ENCODE measurements around the gene NBEAL1. TPM values are rescaled to one million over a fixed set of nuclear protein-coding genes. Genes with fewer than 3 reads are reported as not detected.
"Not testable (repeated sequence)": the region's sequence is repeated elsewhere in the genome, so short reads cannot be mapped to it uniquely, and the experiment has no call there.

The NBEAL1 gene
- total RNA-seq, 2 donors from 2014 or later, result 12.9 to 16.0 TPM

- no peaks in the 10 kb centered on the region for H3K36me3 Mint-ChIP-seq (ENCODE audit: insufficient read depth in 2 of 2)
- peak; percentile 26 to 28 for DNase-seq
These were observed 210.9 kb downstream of the NBEAL1 start for GRCh38 chr2:203225423-203226039.

GRCh38 chr2:203229674-203230073 is 215.0 kb downstream of the NBEAL1 start:
- ATAC-seq (replicated peaks in 1 of 2); H3K27me3 Mint-ChIP-seq (ENCODE audit: low read depth): not testable (repeated sequence)

More at GRCh38 chr2:203225423-203226039, 210.9 kb downstream of the NBEAL1 start:
- no peak overlapping the region for H3K27ac Mint-ChIP-seq
- H3K27me3 Mint-ChIP-seq (ENCODE audit: low read depth), result no peaks in the 10 kb centered on the region
- H3K4me3 Mint-ChIP-seq, result no peak overlapping the region
- ATAC-seq (replicated peaks in 1 of 2), result peak; percentile 51 to 57
- H3K9me3 Mint-ChIP-seq, result no peaks in the 10 kb centered on the region
- H3K4me1 Mint-ChIP-seq (ENCODE audit: low read depth), result no peaks in the 10 kb centered on the region

GRCh38 chr2:203237346-203238238 is 222.9 kb downstream of the NBEAL1 start:
- no peak for ATAC-seq (replicated peaks in 1 of 2)

More at GRCh38 chr2:203229674-203230073, 215.0 kb downstream of the NBEAL1 start:
- not testable (repeated sequence) for H3K4me1 Mint-ChIP-seq (ENCODE audit: low read depth); H3K27ac Mint-ChIP-seq; H3K9me3 Mint-ChIP-seq; DNase-seq; H3K4me3 Mint-ChIP-seq; H3K36me3 Mint-ChIP-seq (ENCODE audit: insufficient read depth in 2 of 2)

GRCh38 chr2:203238292-203238703 is 223.6 kb downstream of the NBEAL1 start:
- peak overlapping the region; percentile 98 for H3K27ac Mint-ChIP-seq
- H3K9me3 Mint-ChIP-seq, result no peaks in the 10 kb centered on the region
- H3K36me3 Mint-ChIP-seq (ENCODE audit: insufficient read depth in 2 of 2), result peaks cover 10 to 22% of the 10 kb centered on the region in 2 donors
- DNase-seq (no peak), ATAC-seq (replicated peaks in 1 of 2) (peak; percentile 0 to 1)
- H3K4me3 Mint-ChIP-seq, result peak overlapping the region; percentile 98 to 99
- H3K4me1 Mint-ChIP-seq (ENCODE audit: low read depth), result peaks cover 43% of the 10 kb centered on the region
- H3K27me3 Mint-ChIP-seq (ENCODE audit: low read depth), result no peaks in the 10 kb centered on the region

More at GRCh38 chr2:203237346-203238238, 222.9 kb downstream of the NBEAL1 start:
- Mint-ChIP-seq H3K27me3 (ENCODE audit: low read depth) (no peaks in the 10 kb centered on the region), H3K36me3 (ENCODE audit: insufficient read depth in 2 of 2) (peaks cover 6 to 19% of the 10 kb centered on the region in 2 donors), H3K4me1 (ENCODE audit: low read depth) (peaks cover 36% of the 10 kb centered on the region), H3K4me3 (peak overlapping the region; percentile 98 to 99), H3K27ac (peak overlapping the region; percentile 47), H3K9me3 (no peaks in the 10 kb centered on the region)
- DNase-seq, result no peak

- Mint-ChIP-seq H3K9me3 (no peaks in the 10 kb centered on the region), H3K27ac (peak within 1 kb of the TSS; percentile 98)
These were observed 224.2 kb downstream of the NBEAL1 start, which contains the start of gene CYP20A1 for GRCh38 chr2:203238704-203239526. TSS of gene CYP20A1 (plus strand) at chr2:203239018. CDS start at chr2:203239063, 45 bp downstream.

GRCh38 chr2:203240491-203240890 is 225.8 kb downstream of the NBEAL1 start:
- Mint-ChIP-seq H3K4me1 (ENCODE audit: low read depth) (peaks cover 49% of the 10 kb centered on the region), H3K27ac (peak overlapping the region; percentile 98), H3K4me3 (peak overlapping the region; percentile 98 to 99), H3K36me3 (ENCODE audit: insufficient read depth in 2 of 2) (peaks cover 15 to 27% of the 10 kb centered on the region in 2 donors), H3K9me3 (no peaks in the 10 kb centered on the region), H3K27me3 (ENCODE audit: low read depth) (no peaks in the 10 kb centered on the region)
- no peak for DNase-seq
- no peak for ATAC-seq (replicated peaks in 1 of 2)

More at GRCh38 chr2:203238704-203239526, 224.2 kb downstream of the NBEAL1 start, which contains the start of gene CYP20A1:
- H3K4me1 Mint-ChIP-seq (ENCODE audit: low read depth), result peaks cover 44% of the 10 kb centered on the region
- ATAC-seq (replicated peaks in 1 of 2) (peak; percentile 87), DNase-seq (peak; percentile 99 to 100)
- H3K4me3 Mint-ChIP-seq, result peak within 1 kb of the TSS; percentile 98 to 99
- H3K27me3 Mint-ChIP-seq (ENCODE audit: low read depth), result no peaks in the 10 kb centered on the region
- peaks cover 12 to 23% of the 10 kb centered on the region in 2 donors for H3K36me3 Mint-ChIP-seq (ENCODE audit: insufficient read depth in 2 of 2)

- Mint-ChIP-seq H3K4me3 (no peak overlapping the region), H3K27ac (peak overlapping the region; percentile 11), H3K4me1 (ENCODE audit: low read depth) (peaks cover 49% of the 10 kb centered on the region), H3K9me3 (no peaks in the 10 kb centered on the region), H3K27me3 (ENCODE audit: low read depth) (no peaks in the 10 kb centered on the region), H3K36me3 (ENCODE audit: insufficient read depth in 2 of 2) (peaks cover 15 to 33% of the 10 kb centered on the region in 2 donors)
- no peak for DNase-seq
- ATAC-seq (replicated peaks in 1 of 2), result no peak
These were observed 227.8 kb downstream of the NBEAL1 start for GRCh38 chr2:203242518-203242917.

- peaks cover 21% of the 10 kb centered on the region for H3K4me1 Mint-ChIP-seq (ENCODE audit: low read depth)
- H3K36me3 Mint-ChIP-seq (ENCODE audit: insufficient read depth in 2 of 2), result peaks cover 12 to 16% of the 10 kb centered on the region in 2 donors
- ATAC-seq (replicated peaks in 1 of 2) (no peak), DNase-seq (no peak)
- H3K27ac Mint-ChIP-seq, result no peak overlapping the region
- no peaks in the 10 kb centered on the region for H3K9me3 Mint-ChIP-seq
- no peaks in the 10 kb centered on the region for H3K27me3 Mint-ChIP-seq (ENCODE audit: low read depth)
- H3K4me3 Mint-ChIP-seq, result no peak overlapping the region
These were observed 232.0 kb downstream of the NBEAL1 start for GRCh38 chr2:203246646-203247045.

- Mint-ChIP-seq H3K36me3 (ENCODE audit: insufficient read depth in 2 of 2) (peaks cover 11 to 14% of the 10 kb centered on the region in 2 donors), H3K4me3 (no peak overlapping the region), H3K9me3 (no peaks in the 10 kb centered on the region), H3K27me3 (ENCODE audit: low read depth) (no peaks in the 10 kb centered on the region), H3K4me1 (ENCODE audit: low read depth) (no peaks in the 10 kb centered on the region), H3K27ac (peak overlapping the region; percentile 22)
- ATAC-seq (replicated peaks in 1 of 2), result no peak
- no peak for DNase-seq
These were observed 238.1 kb downstream of the NBEAL1 start for GRCh38 chr2:203252818-203253217.

GRCh38 chr2:203253422-203254095 is 238.9 kb downstream of the NBEAL1 start:
- not testable (repeated sequence) for H3K27me3 Mint-ChIP-seq (ENCODE audit: low read depth); H3K27ac Mint-ChIP-seq; H3K9me3 Mint-ChIP-seq; H3K4me1 Mint-ChIP-seq (ENCODE audit: low read depth); DNase-seq; ATAC-seq (replicated peaks in 1 of 2); H3K4me3 Mint-ChIP-seq
- peaks cover 13 to 14% of the 10 kb centered on the region in 2 donors for H3K36me3 Mint-ChIP-seq (ENCODE audit: insufficient read depth in 2 of 2)

- Mint-ChIP-seq H3K4me1 (ENCODE audit: low read depth) (no peaks in the 10 kb centered on the region), H3K27me3 (ENCODE audit: low read depth) (no peaks in the 10 kb centered on the region), H3K4me3 (no peak overlapping the region), H3K36me3 (ENCODE audit: insufficient read depth in 2 of 2) (peaks cover 2 to 8% of the 10 kb centered on the region in 2 donors), H3K27ac (peak overlapping the region; percentile 59), H3K9me3 (no peaks in the 10 kb centered on the region)
- ATAC-seq (replicated peaks in 1 of 2), result no peak
- DNase-seq, result no peak
These were observed 246.9 kb downstream of the NBEAL1 start for GRCh38 chr2:203261326-203262159.

All from activated T-cell treated with anti-CD3 and anti-CD28 coated beads, Interleukin-2, amount 50 U/mL, for 72 hours (primary cell).